ENCODE results near the gene ELMO1. TPM values are rescaled to one million over a fixed set of nuclear protein-coding genes. Genes with fewer than 3 reads are reported as not detected.

Gene ELMO1
- total and polyA plus RNA-seq, 2 experiments from 2014 or later, result 6.5 to 24.9 TPM

- no peak for TF ChIP-seq REST (IDR thresholded peaks at IDR 0.05; ENCODE audit: unreplicated experiment)
- TF ChIP-seq JUNB (IDR thresholded peaks at IDR 0.05; ENCODE audit: unreplicated experiment), result no peak
- no peak for TF ChIP-seq NANOG (IDR thresholded peaks at IDR 0.05; ENCODE audit: borderline replicate concordance)
- no peak for TF ChIP-seq ETS1 (IDR thresholded peaks at IDR 0.05)
- TF ChIP-seq STAT1 (IDR thresholded peaks at IDR 0.05; ENCODE audit: unreplicated experiment), result no peak
- TF ChIP-seq, protein P1, sequence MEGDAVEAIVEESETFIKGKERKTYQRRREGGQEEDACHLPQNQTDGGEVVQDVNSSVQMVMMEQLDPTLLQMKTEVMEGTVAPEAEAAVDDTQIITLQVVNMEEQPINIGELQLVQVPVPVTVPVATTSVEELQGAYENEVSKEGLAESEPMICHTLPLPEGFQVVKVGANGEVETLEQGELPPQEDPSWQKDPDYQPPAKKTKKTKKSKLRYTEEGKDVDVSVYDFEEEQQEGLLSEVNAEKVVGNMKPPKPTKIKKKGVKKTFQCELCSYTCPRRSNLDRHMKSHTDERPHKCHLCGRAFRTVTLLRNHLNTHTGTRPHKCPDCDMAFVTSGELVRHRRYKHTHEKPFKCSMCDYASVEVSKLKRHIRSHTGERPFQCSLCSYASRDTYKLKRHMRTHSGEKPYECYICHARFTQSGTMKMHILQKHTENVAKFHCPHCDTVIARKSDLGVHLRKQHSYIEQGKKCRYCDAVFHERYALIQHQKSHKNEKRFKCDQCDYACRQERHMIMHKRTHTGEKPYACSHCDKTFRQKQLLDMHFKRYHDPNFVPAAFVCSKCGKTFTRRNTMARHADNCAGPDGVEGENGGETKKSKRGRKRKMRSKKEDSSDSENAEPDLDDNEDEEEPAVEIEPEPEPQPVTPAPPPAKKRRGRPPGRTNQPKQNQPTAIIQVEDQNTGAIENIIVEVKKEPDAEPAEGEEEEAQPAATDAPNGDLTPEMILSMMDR (conservative IDR thresholded peaks at IDR 0.05; ENCODE audit: low read depth in 2 of 2), result no peak
Measured at GRCh38 chr7:37338966-37339365, 109.7 kb downstream of the ELMO1 start (continued).

DNA sequence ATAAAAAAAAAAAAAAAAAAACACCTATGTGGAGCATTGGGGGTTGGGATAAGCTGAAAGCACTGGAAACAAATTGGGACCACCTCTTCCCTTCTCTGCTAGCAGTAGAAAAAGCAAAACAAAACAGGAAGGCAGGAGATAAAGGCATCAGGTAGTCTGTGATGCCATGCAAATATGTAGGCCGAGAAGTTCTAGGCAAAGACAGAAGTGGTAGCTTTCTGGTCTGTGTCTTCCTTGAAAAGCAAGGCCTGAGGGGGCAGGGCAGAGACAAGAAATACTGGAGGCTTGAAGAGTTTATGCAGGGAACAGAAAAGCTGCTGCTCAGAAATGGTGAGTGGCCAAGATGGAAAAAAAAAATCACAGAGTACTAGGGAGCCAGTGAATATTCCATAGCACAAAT, 111.1 kb downstream of the ELMO1 start:
- no peak for DNase-seq (ENCODE audit: low spot score)
- Mint-ChIP-seq H3K36me3 (ENCODE audit: low read depth) (peaks cover 11% of the 10 kb centered on the region; the same call in 2 of the 3 replicates), H3K4me1 (peaks cover 8% of the 10 kb centered on the region), H3K27ac (no peak overlapping the region), H3K27me3 (ENCODE audit: insufficient read depth, low read depth, poor library complexity) (no peaks in the 10 kb centered on the region), H3K4me3 (no peak overlapping the region), H3K9me3 (peaks cover 3% of the 10 kb centered on the region; the same call in 1 of the 3 replicates)
- Histone ChIP-seq H3K27me3 (ENCODE audit: insufficient read depth) (no peaks in the 10 kb centered on the region), H3K4me2 (no peak overlapping the region), H3K4me3 (no peak overlapping the region), H2AFZ (no peak overlapping the region), H3K27ac (ENCODE audit: low read depth) (no peak overlapping the region), H3F3A (replicated peaks; ENCODE audit: low read depth) (no peaks in the 10 kb centered on the region), H3K4me1 (ENCODE audit: insufficient read depth) (no peaks in the 10 kb centered on the region), H3K36me3 (ENCODE audit: insufficient read depth) (no peaks in the 10 kb centered on the region), H3K79me2 (replicated peaks; ENCODE audit: insufficient read depth) (no peaks in the 10 kb centered on the region), H4K20me1 (replicated peaks; ENCODE audit: insufficient read depth) (no peaks in the 10 kb centered on the region; the same call in 1 of the 2 replicates), H3K9me2 (ENCODE audit: insufficient read depth) (no peaks in the 10 kb centered on the region)
- ATAC-seq, result no peak
- no peak for TF ChIP-seq NANOG (IDR thresholded peaks at IDR 0.05; ENCODE audit: borderline replicate concordance)
- TF ChIP-seq JUNB (IDR thresholded peaks at IDR 0.05; ENCODE audit: unreplicated experiment), result no peak
- no peak for TF ChIP-seq EZH2 (IDR thresholded peaks at IDR 0.05; ENCODE audit: low read depth, unreplicated experiment)
- TF ChIP-seq CREB1 (CRISPR knock-in tag; IDR thresholded peaks at IDR 0.05; ENCODE audit: low read depth), result no peak
- TF ChIP-seq, protein P1 (conservative IDR thresholded peaks at IDR 0.05; ENCODE audit: low read depth in 2 of 2), result no peak
- TF ChIP-seq REST (IDR thresholded peaks at IDR 0.05; ENCODE audit: unreplicated experiment), result no peak
- no peak for TF ChIP-seq STAT1 (IDR thresholded peaks at IDR 0.05; ENCODE audit: unreplicated experiment)
- TF ChIP-seq ZNF114 (CRISPR knock-in tag; IDR thresholded peaks at IDR 0.05), result no peak
- TF ChIP-seq ZNF331 (CRISPR knock-in tag; IDR thresholded peaks at IDR 0.05; ENCODE audit: low read depth), result no peak
- TF ChIP-seq EZH2phosphoT487 (IDR thresholded peaks at IDR 0.05; ENCODE audit: unreplicated experiment), result no peak
- no peak for TF ChIP-seq ETS1 (IDR thresholded peaks at IDR 0.05)
- TF ChIP-seq POLR2AphosphoS5 (IDR thresholded peaks at IDR 0.05; ENCODE audit: low read depth), result no peak

Data from GM23338 (cell line).